Sigmoid colon (tissue), 7 donors: ENCODE measurements around the gene CBARP. TPM values are rescaled to one million over a fixed set of nuclear protein-coding genes. Genes with fewer than 3 reads are reported as not detected.

Source experiments
- DNase-seq: peaks from one replicate; pipeline ENCODE4 v3.0.0-alpha.2; 2019
- H3K27ac ChIP-seq, 4 donors: fragments of 200-600 bp; sonication (generic); one replicate each; pipeline ENCODE4 v1.5.1; 2016 to 2019; ENCODE audit warnings: mild to moderate bottlenecking in 1 of 4
- H3K27me3 ChIP-seq, 3 donors: fragments of 200-600 bp; sonication (generic); one replicate each; pipeline ENCODE4 v1.5.1; 2019; ENCODE audit warnings: mild to moderate bottlenecking in 1 of 3
- H3K36me3 ChIP-seq, 4 donors: fragments of 200-600 bp; sonication (generic); one replicate each; pipeline ENCODE4 v1.5.1; 2016 to 2019
- H3K4me1 ChIP-seq, 4 donors: fragments of 200-600 bp; sonication (generic); one replicate each; pipeline ENCODE4 v1.5.1; 2017 to 2019
- H3K4me3 ChIP-seq, 4 donors: fragments of 200-600 bp; sonication (generic); one replicate each; pipeline ENCODE4 v1.5.1; 2017 to 2019; ENCODE audit warnings: mild to moderate bottlenecking in 2 of 4, moderate library complexity in 1 of 4
- H3K9me3 ChIP-seq, 4 donors: fragments of 200-600 bp in 3 of 4; sonication (generic) in 3 of 4; one replicate each; pipeline versions ENCODE4 v1.5.1 to v1.6.1; 2013 to 2019
- EP300 ChIP-seq, 4 donors: sonication (generic); formaldehyde crosslinking; IDR thresholded peaks; one replicate each; pipeline ENCODE4 v1.6.1; 2017; ENCODE audit warnings: antibody characterized with exemption in 4 of 4
- POLR2A ChIP-seq, 2 donors: fragments of 450-650 bp; IDR thresholded peaks; one replicate each; pipeline ENCODE4 v1.6.1; 2016; ENCODE audit warnings: antibody characterized with exemption in 2 of 2, mild to moderate bottlenecking in 2 of 2, moderate library complexity in 2 of 2
- POLR2AphosphoS5 ChIP-seq, 4 donors: sonication (generic); formaldehyde crosslinking; IDR thresholded peaks; one replicate each; pipeline ENCODE4 v1.6.1; 2017; ENCODE audit warnings: antibody characterized with exemption in 4 of 4
- WGBS, 2 donors: extraction: QIAGEN DNeasy Blood & Tissue Kit; methylation state at CpG; one replicate each; pipeline ENCODE4 v1.1.7; 2013; 5-methylcytosine and 5-hydroxymethylcytosine counted together
- intact Hi-C: fragments of 100-400 bp; cut with DNase I; formaldehyde crosslinking; loops from one replicate; pipeline ENCODE4 v1.15.1; 2023
- polyA plus RNA-seq, 3 donors: library from polyadenylated mRNA; stranded (reverse); fragments of 200-250 nt; gene quantifications; one replicate each; pipeline ENCODE4 v1.2.3, GENCODE V29; 2013
- total RNA-seq, 4 donors: library from RNA; depleted of rRNA; stranded (reverse); fragments of >200 nt; gene quantifications; one replicate each; pipeline ENCODE4 v1.1.0, GENCODE V29; 2016
- TF ChIP-seq, protein P1 (sequence below), 4 experiments: fragments of 450-650 bp in 3 of 4; fragments of 200-600 bp in 1 of 4; IDR thresholded peaks; one replicate each; pipeline ENCODE4 v1.5.1; 2016 to 2019; ENCODE audit warnings: antibody characterized with exemption in 4 of 4, mild to moderate bottlenecking in 3 of 4, moderate library complexity in 2 of 4
- donor health status: healthy with polysubstance abuse.
- donor health status: Bipolar disorder and iron deficiency.
- donor health status: healthy.

CBARP gene
- total and polyA plus RNA-seq, 7 donors: 0.36 to 0.82 (median 0.59) TPM; not detected in 3

DNA sequence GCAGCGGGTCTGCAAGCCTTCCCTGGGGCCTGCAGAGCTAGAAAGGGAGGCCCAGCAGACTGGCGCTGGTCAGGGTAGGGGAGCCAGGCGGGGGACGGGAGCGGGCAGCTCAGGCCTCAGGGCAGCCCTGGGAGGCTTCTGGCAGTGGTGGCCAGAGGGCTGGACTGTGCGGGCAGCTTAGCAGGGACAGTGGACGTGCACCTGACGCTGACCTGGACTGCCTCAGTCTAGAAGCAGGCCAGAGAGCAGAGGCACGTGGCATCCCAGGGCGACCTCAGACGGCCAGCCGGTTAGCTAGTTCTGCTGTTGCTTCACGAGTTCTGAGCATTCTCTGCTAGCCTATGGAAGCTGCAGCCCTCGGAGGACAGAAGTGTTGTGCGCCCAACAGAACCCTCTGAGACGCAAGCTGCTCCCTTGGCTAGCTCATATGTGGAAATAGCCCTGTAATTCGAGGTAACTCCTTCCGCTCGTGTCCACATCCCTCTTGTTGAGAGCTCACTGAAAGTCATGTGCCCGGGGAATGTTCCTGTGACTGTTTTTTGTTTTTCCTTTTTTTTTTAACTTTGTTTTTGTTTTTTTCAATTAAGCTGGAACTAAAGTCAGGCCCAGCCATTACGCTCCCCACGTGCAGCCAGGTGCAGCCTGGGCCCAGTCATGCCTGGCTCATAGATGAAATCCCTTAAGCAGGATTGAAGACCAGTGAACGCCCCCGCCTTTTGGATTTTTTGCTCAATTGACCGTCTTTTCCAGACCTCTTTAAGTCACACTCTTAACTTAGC lies 35.6 kb upstream of the CBARP start:
- Histone ChIP-seq H3K4me3 (peak overlapping the region in 1 of 4 donors; percentile 9), H3K27me3 (no peaks in the 10 kb centered on the region), H3K4me1 (peaks cover 0 to 71% (median 69%) of the 10 kb centered on the region in 4 donors), H3K9me3 (no peaks in the 10 kb centered on the region), H3K36me3 (peaks cover 35 to 48% (median 41%) of the 10 kb centered on the region in 4 donors), H3K27ac (peak overlapping the region; percentile 94 to 100 (median 97))
- no peak for DNase-seq
- intact Hi-C loops: no loop called here
- WGBS, 2 donors: 87 to 88% methylated on average over 25 of the region's 25 CpGs
- TF ChIP-seq POLR2A (IDR thresholded peaks at IDR 0.05): no peak
- no peak for TF ChIP-seq EP300 (IDR thresholded peaks at IDR 0.05)

DNA sequence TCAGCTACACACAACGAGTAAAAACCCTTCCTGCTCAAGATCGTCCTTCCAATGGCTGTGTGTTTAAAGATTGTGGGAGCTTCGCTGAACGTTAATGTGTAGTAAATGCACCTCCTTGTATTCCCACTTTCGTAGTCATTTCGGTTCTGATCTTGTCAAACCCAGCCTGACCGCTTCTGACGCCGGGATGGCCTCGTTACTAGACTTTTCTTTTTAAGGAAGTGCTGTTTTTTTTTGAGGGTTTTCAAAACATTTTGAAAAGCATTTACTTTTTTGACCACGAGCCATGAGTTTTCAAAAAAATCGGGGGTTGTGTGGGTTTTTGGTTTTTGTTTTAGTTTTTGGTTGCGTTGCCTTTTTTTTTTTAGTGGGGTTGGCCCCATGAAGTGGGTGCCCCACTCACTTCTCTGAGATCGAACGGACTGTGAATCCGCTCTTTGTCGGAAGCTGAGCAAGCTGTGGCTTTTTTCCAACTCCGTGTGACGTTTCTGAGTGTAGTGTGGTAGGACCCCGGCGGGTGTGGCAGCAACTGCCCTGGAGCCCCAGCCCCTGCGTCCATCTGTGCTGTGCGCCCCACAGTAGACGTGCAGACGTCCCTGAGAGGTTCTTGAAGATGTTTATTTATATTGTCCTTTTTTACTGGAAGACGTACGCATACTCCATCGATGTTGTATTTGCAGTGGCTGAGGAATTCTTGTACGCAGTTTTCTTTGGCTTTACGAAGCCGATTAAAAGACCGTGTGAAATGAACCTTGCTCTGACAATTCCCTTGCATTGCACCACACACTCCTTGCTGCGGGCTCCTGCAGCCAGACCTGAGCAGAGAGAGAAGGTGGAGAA lies 34.8 kb upstream of the CBARP start:
- Histone ChIP-seq H3K36me3 (peaks cover 35 to 47% (median 41%) of the 10 kb centered on the region in 4 donors), H3K4me1 (peaks cover 0 to 79% (median 77%) of the 10 kb centered on the region in 4 donors), H3K9me3 (no peaks in the 10 kb centered on the region), H3K27me3 (no peaks in the 10 kb centered on the region), H3K27ac (peak overlapping the region; percentile 94 to 100 (median 97)), H3K4me3 (peak overlapping the region in 3 of 4 donors; percentile 61 to 94 (median 86))
- DNase-seq: no peak
- intact Hi-C loops: no loop called here
- WGBS, 2 donors: 71 to 75% methylated on average over 33 of the region's 33 CpGs
- TF ChIP-seq POLR2AphosphoS5 (IDR thresholded peaks at IDR 0.05): peak in 1 of 4 donors; percentile 27
- TF ChIP-seq EP300 (IDR thresholded peaks at IDR 0.05): peak in 2 of 4 donors; percentile 33 to 74
- TF ChIP-seq, protein P1, sequence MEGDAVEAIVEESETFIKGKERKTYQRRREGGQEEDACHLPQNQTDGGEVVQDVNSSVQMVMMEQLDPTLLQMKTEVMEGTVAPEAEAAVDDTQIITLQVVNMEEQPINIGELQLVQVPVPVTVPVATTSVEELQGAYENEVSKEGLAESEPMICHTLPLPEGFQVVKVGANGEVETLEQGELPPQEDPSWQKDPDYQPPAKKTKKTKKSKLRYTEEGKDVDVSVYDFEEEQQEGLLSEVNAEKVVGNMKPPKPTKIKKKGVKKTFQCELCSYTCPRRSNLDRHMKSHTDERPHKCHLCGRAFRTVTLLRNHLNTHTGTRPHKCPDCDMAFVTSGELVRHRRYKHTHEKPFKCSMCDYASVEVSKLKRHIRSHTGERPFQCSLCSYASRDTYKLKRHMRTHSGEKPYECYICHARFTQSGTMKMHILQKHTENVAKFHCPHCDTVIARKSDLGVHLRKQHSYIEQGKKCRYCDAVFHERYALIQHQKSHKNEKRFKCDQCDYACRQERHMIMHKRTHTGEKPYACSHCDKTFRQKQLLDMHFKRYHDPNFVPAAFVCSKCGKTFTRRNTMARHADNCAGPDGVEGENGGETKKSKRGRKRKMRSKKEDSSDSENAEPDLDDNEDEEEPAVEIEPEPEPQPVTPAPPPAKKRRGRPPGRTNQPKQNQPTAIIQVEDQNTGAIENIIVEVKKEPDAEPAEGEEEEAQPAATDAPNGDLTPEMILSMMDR (IDR thresholded peaks at IDR 0.05): no peak
- no peak for TF ChIP-seq POLR2A (IDR thresholded peaks at IDR 0.05)

DNA sequence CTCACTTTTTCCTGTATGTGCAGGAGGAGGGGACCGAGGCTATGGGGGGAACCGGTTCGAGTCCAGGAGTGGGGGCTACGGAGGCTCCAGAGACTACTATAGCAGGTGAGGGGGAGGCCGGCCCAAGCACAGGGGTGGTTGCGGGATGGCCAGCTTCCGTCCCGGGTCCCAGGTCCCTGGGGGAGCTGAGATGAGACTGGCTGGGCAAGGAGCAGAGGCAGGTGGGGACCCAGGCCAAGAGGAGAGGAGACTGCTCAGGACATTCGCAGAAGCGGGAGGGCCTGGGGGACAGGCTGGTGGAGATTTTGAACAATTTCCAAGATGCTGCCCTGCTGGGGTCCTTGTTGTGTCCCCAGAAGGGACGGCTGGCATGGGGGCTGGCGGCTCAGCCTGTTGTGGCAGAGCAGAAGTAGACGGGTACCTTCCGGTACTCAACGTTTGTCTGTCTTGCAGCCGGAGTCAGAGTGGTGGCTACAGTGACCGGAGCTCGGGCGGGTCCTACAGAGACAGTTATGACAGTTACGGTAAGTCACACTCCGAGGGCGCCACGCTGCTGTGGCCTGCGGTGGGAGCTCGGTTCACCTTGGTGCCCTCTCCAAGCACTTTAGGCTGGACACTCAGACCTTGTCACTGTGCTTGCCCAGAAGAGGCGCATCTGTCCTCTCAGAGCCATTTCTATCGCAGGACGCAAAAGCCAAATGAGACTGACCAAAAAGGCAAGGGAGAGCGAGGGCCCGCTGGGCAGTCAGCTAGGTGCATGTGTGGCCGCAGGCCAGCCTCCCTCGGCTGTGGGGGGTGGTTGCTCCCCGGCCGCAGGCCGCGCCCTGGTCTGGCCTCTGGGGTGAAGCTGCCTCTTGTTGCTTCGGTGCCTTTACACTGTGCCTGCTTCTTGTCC lies 34.0 kb upstream of the CBARP start:
- Histone ChIP-seq H3K27ac (peak overlapping the region; percentile 94 to 100 (median 97)), H3K27me3 (no peaks in the 10 kb centered on the region), H3K36me3 (peaks cover 35 to 42% (median 41%) of the 10 kb centered on the region in 4 donors), H3K4me1 (peaks cover 0 to 85% (median 83%) of the 10 kb centered on the region in 4 donors), H3K9me3 (no peaks in the 10 kb centered on the region), H3K4me3 (peak overlapping the region; percentile 9 to 94 (median 74))
- peak; percentile 74 for DNase-seq
- intact Hi-C loops: no loop called here
- 76 to 84% methylated on average over 37 of the region's 37 CpGs for WGBS, 2 donors
- no peak for TF ChIP-seq POLR2A (IDR thresholded peaks at IDR 0.05)
- TF ChIP-seq POLR2AphosphoS5 (IDR thresholded peaks at IDR 0.05): no peak
- TF ChIP-seq EP300 (IDR thresholded peaks at IDR 0.05): no peak
- TF ChIP-seq, protein P1 (IDR thresholded peaks at IDR 0.05): no peak

DNA sequence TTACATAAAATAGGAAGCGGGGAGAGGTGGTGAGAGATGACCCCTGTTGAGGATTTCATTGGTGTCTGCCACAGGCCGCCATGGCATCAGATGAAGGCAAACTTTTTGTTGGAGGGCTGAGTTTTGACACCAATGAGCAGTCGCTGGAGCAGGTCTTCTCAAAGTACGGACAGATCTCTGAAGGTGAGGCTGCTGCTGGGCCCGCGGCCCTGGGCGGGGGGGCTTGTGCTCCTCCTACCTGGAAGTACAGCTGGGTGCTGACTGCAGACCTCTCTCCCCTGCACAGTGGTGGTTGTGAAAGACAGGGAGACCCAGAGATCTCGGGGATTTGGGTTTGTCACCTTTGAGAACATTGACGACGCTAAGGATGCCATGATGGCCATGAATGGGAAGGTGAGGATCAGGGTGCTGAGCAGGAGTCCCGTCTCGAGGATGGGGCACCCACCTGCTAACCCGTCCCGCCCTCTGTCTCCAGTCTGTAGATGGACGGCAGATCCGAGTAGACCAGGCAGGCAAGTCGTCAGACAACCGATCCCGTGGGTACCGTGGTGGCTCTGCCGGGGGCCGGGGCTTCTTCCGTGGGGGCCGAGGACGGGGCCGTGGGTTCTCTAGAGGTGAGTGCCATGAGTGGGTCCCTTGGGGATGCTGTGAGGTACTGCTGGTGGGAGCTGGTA lies 33.2 kb upstream of the CBARP start:
- H3K27me3 ChIP-seq: no peaks in the 10 kb centered on the region
- peak overlapping the region; percentile 94 to 100 (median 97) for H3K27ac ChIP-seq
- 51 to 73% methylated on average over 26 of the region's 26 CpGs for WGBS, 2 donors
- TF ChIP-seq, protein P1 (IDR thresholded peaks at IDR 0.05): no peak
- TF ChIP-seq EP300 (IDR thresholded peaks at IDR 0.05) (no peak), POLR2A (IDR thresholded peaks at IDR 0.05) (no peak), POLR2AphosphoS5 (IDR thresholded peaks at IDR 0.05) (no peak)
- H3K9me3 ChIP-seq: no peaks in the 10 kb centered on the region
- no peak for DNase-seq
- intact Hi-C loops: no loop called here
- H3K36me3 ChIP-seq: peaks cover 35 to 42% (median 41%) of the 10 kb centered on the region in 4 donors
- peak overlapping the region; percentile 9 to 94 (median 74) for H3K4me3 ChIP-seq
- peaks cover 0 to 85% (median 83%) of the 10 kb centered on the region in 4 donors for H3K4me1 ChIP-seq
